HEK293 (cell line): ENCODE measurements around the gene BZW2.

Experiments
- ATF2 ChIP-seq: fragments of 450-650 bp; formaldehyde crosslinking; IDR thresholded peaks from 2 replicates; pipeline ENCODE4 v1.5.1; 2016; ENCODE audit warnings: missing biosample characterization, missing genetic modification characterization, low read depth
- BCL11B ChIP-seq: fragments of 450-650 bp; formaldehyde crosslinking; IDR thresholded peaks from 2 replicates; pipeline ENCODE4 v1.5.1; 2016; ENCODE audit warnings: low read depth, missing biosample characterization, missing genetic modification characterization
- GLI4 ChIP-seq: fragments of 450-650 bp; formaldehyde crosslinking; IDR thresholded peaks from 2 replicates; pipeline ENCODE4 v1.5.1; 2016; ENCODE audit warnings: missing biosample characterization, missing genetic modification characterization
- GLIS2 ChIP-seq: fragments of 450-650 bp; formaldehyde crosslinking; IDR thresholded peaks from 2 replicates; pipeline ENCODE4 v1.5.1; 2016; ENCODE audit warnings: missing biosample characterization, missing genetic modification characterization
- HOXA7 ChIP-seq: sonication (generic); formaldehyde crosslinking; IDR thresholded peaks from 2 replicates; pipeline ENCODE4 v1.8.1; 2022; ENCODE audit warnings: missing genetic modification reagents, borderline replicate concordance
- KLF10 ChIP-seq: fragments of 450-650 bp; IDR thresholded peaks from 2 replicates; pipeline ENCODE4 v1.5.1; 2018; ENCODE audit warnings: missing biosample characterization, mild to moderate bottlenecking, missing genetic modification characterization
- KLF16 ChIP-seq: fragments of 450-650 bp; formaldehyde crosslinking; IDR thresholded peaks from 2 replicates; pipeline ENCODE4 v1.5.1; 2017; ENCODE audit warnings: missing biosample characterization, missing genetic modification characterization
- KLF9 ChIP-seq: fragments of 450-650 bp; formaldehyde crosslinking; IDR thresholded peaks from 2 replicates; pipeline ENCODE4 v1.5.1; 2016; ENCODE audit warnings: missing biosample characterization, missing genetic modification characterization, low read depth
- PBX3 ChIP-seq: sonication (generic); formaldehyde crosslinking; IDR thresholded peaks from 2 replicates; pipeline ENCODE4 v1.8.1; 2022; ENCODE audit warnings: mild to moderate bottlenecking, moderate library complexity, missing genetic modification reagents
- RBAK ChIP-seq: fragments of 450-650 bp; formaldehyde crosslinking; IDR thresholded peaks from 2 replicates; pipeline ENCODE4 v1.5.1; 2016; ENCODE audit warnings: missing biosample characterization, missing genetic modification characterization
- SETDB1 ChIP-seq: IDR thresholded peaks from one replicate; pipeline ENCODE4 v1.6.1; 2017; ENCODE audit warnings: mild to moderate bottlenecking, low read length, moderate library complexity, mixed read lengths; ENCODE audit not compliant: insufficient read length
- WT1 ChIP-seq: fragments of 450-650 bp; formaldehyde crosslinking; IDR thresholded peaks from 2 replicates; pipeline ENCODE4 v1.5.1; 2016; ENCODE audit warnings: missing biosample characterization, missing genetic modification characterization
- ZBTB11 ChIP-seq: fragments of 450-650 bp; formaldehyde crosslinking; conservative IDR thresholded peaks from 2 replicates; pipeline ENCODE4 v1.5.1; 2016; ENCODE audit warnings: low read depth, missing biosample characterization, missing genetic modification characterization
- ZBTB20 ChIP-seq: fragments of 450-650 bp; formaldehyde crosslinking; IDR thresholded peaks from 2 replicates; pipeline ENCODE4 v1.5.1; 2016; ENCODE audit warnings: missing biosample characterization, missing genetic modification characterization
- ZBTB44 ChIP-seq: fragments of 450-650 bp; IDR thresholded peaks from 2 replicates; pipeline ENCODE4 v1.5.1; 2018; ENCODE audit warnings: missing biosample characterization, mild to moderate bottlenecking, missing genetic modification characterization
- ZEB2 ChIP-seq: fragments of 450-650 bp; formaldehyde crosslinking; IDR thresholded peaks from 2 replicates; pipeline ENCODE4 v1.5.1; 2016; ENCODE audit warnings: missing biosample characterization, missing genetic modification characterization
- ZNF10 ChIP-seq: fragments of 450-650 bp; formaldehyde crosslinking; IDR thresholded peaks from 2 replicates; pipeline ENCODE4 v1.5.1; 2017; ENCODE audit warnings: missing biosample characterization, missing genetic modification characterization
- ZNF133 ChIP-seq: fragments of 450-650 bp; formaldehyde crosslinking; IDR thresholded peaks from 2 replicates; pipeline ENCODE4 v1.5.1; 2016; ENCODE audit warnings: missing biosample characterization, missing genetic modification characterization
- ZNF2 ChIP-seq: fragments of 450-650 bp; formaldehyde crosslinking; IDR thresholded peaks from 2 replicates; pipeline ENCODE4 v1.5.1; 2016; ENCODE audit warnings: missing biosample characterization, missing genetic modification characterization
- ZNF24 ChIP-seq: fragments of 450-650 bp; formaldehyde crosslinking; IDR thresholded peaks from 2 replicates; pipeline ENCODE4 v1.5.1; 2016; ENCODE audit warnings: missing biosample characterization, missing genetic modification characterization
- ZNF248 ChIP-seq: fragments of 450-650 bp; formaldehyde crosslinking; IDR thresholded peaks from 2 replicates; pipeline ENCODE4 v1.5.1; 2017; ENCODE audit warnings: missing biosample characterization, missing genetic modification characterization
- ZNF266 ChIP-seq: fragments of 450-650 bp; formaldehyde crosslinking; IDR thresholded peaks from 2 replicates; pipeline ENCODE4 v1.5.1; 2016; ENCODE audit warnings: missing biosample characterization, missing genetic modification characterization, low read depth
- ZNF274 ChIP-seq, 2 experiments: fragments of 200-500 bp in 1 of 2; fragments of 450-650 bp in 1 of 2; sonication (Bioruptor generic) in 1 of 2; formaldehyde crosslinking in 1 of 2; IDR thresholded peaks; 2 replicates each; pipeline versions ENCODE4 v1.5.1 to v1.6.1; 2014 to 2016; ENCODE audit warnings: borderline replicate concordance in 1 of 2, inconsistent platforms in 1 of 2, low read length in 1 of 2, missing biosample characterization in 1 of 2, missing genetic modification characterization in 1 of 2
- ZNF292 ChIP-seq: fragments of 450-650 bp; formaldehyde crosslinking; IDR thresholded peaks from 2 replicates; pipeline ENCODE4 v1.5.1; 2016; ENCODE audit warnings: low read depth, missing biosample characterization, missing genetic modification characterization, borderline replicate concordance
- ZNF350 ChIP-seq: fragments of 450-650 bp; formaldehyde crosslinking; IDR thresholded peaks from 2 replicates; pipeline ENCODE4 v1.5.0; 2017; ENCODE audit warnings: missing biosample characterization, mild to moderate bottlenecking, missing genetic modification characterization
- ZNF530 ChIP-seq: fragments of 450-650 bp; formaldehyde crosslinking; IDR thresholded peaks from 2 replicates; pipeline ENCODE4 v1.5.1; 2016; ENCODE audit warnings: low read depth, missing biosample characterization, missing genetic modification characterization
- ZNF560 ChIP-seq: fragments of 450-650 bp; formaldehyde crosslinking; IDR thresholded peaks from 2 replicates; pipeline ENCODE4 v1.5.1; 2017; ENCODE audit warnings: missing biosample characterization, missing genetic modification characterization, borderline replicate concordance
- ZNF621 ChIP-seq: fragments of 450-650 bp; formaldehyde crosslinking; IDR thresholded peaks from 2 replicates; pipeline ENCODE4 v1.5.1; 2017; ENCODE audit warnings: missing biosample characterization, missing genetic modification characterization
- ZNF677 ChIP-seq: fragments of 450-650 bp; IDR thresholded peaks from 2 replicates; pipeline ENCODE4 v1.5.0; 2018; ENCODE audit warnings: missing biosample characterization, mild to moderate bottlenecking, missing genetic modification characterization, moderate library complexity
- ZNF76 ChIP-seq: fragments of 450-650 bp; formaldehyde crosslinking; IDR thresholded peaks from 2 replicates; pipeline ENCODE4; 2016; ENCODE audit warnings: low read depth, missing biosample characterization, missing genetic modification characterization, borderline replicate concordance
- ZNF777 ChIP-seq: fragments of 450-650 bp; formaldehyde crosslinking; IDR thresholded peaks from 2 replicates; pipeline ENCODE4 v1.5.1; 2017; ENCODE audit warnings: missing biosample characterization, missing genetic modification characterization, borderline replicate concordance

Gene BZW2

GRCh38 chr7:16753932-16754855, 108.2 kb downstream of the BZW2 start (continued):
- TF ChIP-seq ZNF24 (tag by site-specific recombination) (no peak), ZBTB44 (tag by site-specific recombination) (no peak), ZNF530 (tag by site-specific recombination) (no peak), ZNF292 (no peak), ZNF266 (tag by site-specific recombination) (no peak), BCL11B (no peak), RBAK (tag by site-specific recombination) (no peak), KLF16 (no peak), WT1 (tag by site-specific recombination) (no peak), PBX3 (CRISPR knock-in tag) (peak; percentile 4; the same call in 1 of the 2 replicates), ZNF2 (tag by site-specific recombination) (no peak), ZNF621 (tag by site-specific recombination) (no peak), ZNF677 (tag by site-specific recombination) (no peak), KLF9 (tag by site-specific recombination) (peak; percentile 42; the same call in 1 of the 2 replicates), KLF10 (tag by site-specific recombination) (no peak), ZNF10 (no peak), ZNF76 (tag by site-specific recombination) (peak; percentile 67; the same call in 1 of the 2 replicates), ZNF560 (no peak), GLI4 (no peak), ZNF248 (tag by site-specific recombination) (no peak), ZNF777 (tag by site-specific recombination) (no peak), ZNF274 (IDR thresholded peaks at IDR 0.05; ENCODE audit: low read length) (no peak), ZNF274 (tag by site-specific recombination; IDR thresholded peaks at IDR 0.05; ENCODE audit: borderline replicate concordance) (no peak), ZNF350 (tag by site-specific recombination) (no peak), ATF2 (tag by site-specific recombination) (no peak), GLIS2 (no peak; the same call in 1 of the 2 replicates), HOXA7 (no peak), SETDB1 (no peak), ZBTB11 (tag by site-specific recombination) (no peak; the same call in 1 of the 2 replicates), ZNF133 (tag by site-specific recombination) (no peak), ZEB2 (tag by site-specific recombination) (0 out of 2 replicates have a peak, but pooled peaks have one; percentile 55), ZBTB20 (tag by site-specific recombination) (peak; percentile 59; the same call in 1 of the 2 replicates)
